Lung (tissue), 12 donors: ENCODE measurements around the gene MDM1. TPM values are rescaled to one million over a fixed set of nuclear protein-coding genes. Genes with fewer than 3 reads are reported as not detected.

ENCODE experiments used
- ATAC-seq: fragments of 200-7000 bp; cut with Tn5 transposase; one replicate; pipeline ENCODE4 v1.9.1; 2020; ENCODE audit warnings: moderate number of reproducible peaks; ENCODE audit not compliant: insufficient read depth, low FRiP score
- DNase-seq, 3 donors: peaks; one replicate each; pipeline ENCODE4 v3.0.0-alpha.2; 2013 to 2017
- H3K27ac ChIP-seq, 2 donors: one replicate each; pipeline ENCODE4 v1.5.1; 2013; ENCODE audit warnings: mild to moderate bottlenecking in 2 of 2, moderate library complexity in 2 of 2, control low read depth in 1 of 2, inconsistent platforms in 1 of 2, low read depth in 1 of 2, low read length in 1 of 2
- H3K27me3 ChIP-seq, 3 donors: one replicate each; pipeline ENCODE4 v1.5.1; 2013; ENCODE audit warnings: low read length in 2 of 3; ENCODE audit not compliant: control insufficient read depth in 3 of 3, insufficient read depth in 3 of 3
- H3K36me3 ChIP-seq, 4 donors: one replicate each; pipeline ENCODE4 v1.5.1; 2013; ENCODE audit warnings: low read length in 4 of 4, mild to moderate bottlenecking in 1 of 4, moderate library complexity in 1 of 4; ENCODE audit not compliant: control insufficient read depth in 4 of 4, insufficient read depth in 4 of 4
- H3K4me1 ChIP-seq, 5 donors: one replicate each; pipeline ENCODE4 v1.5.1; 2013; ENCODE audit warnings: low read length in 5 of 5, mild to moderate bottlenecking in 2 of 5, moderate library complexity in 1 of 5; ENCODE audit not compliant: control insufficient read depth in 5 of 5, insufficient read depth in 5 of 5
- H3K4me3 ChIP-seq: one replicate; pipeline ENCODE4 v1.5.1; 2013; ENCODE audit warnings: mild to moderate bottlenecking, control low read depth, moderate library complexity
- H3K9ac ChIP-seq, 2 donors: one replicate each; pipeline ENCODE4 v1.5.1; 2013; ENCODE audit warnings: low read length in 2 of 2, control low read depth in 1 of 2; ENCODE audit not compliant: insufficient read depth in 1 of 2
- H3K9me3 ChIP-seq, 4 donors: one replicate each; pipeline ENCODE4 v1.5.1; 2013; ENCODE audit warnings: low read length in 3 of 4, mild to moderate bottlenecking in 1 of 4, moderate library complexity in 1 of 4; ENCODE audit not compliant: control insufficient read depth in 4 of 4, insufficient read depth in 3 of 4
- WGBS, 2 donors: extraction: QIAGEN DNeasy Blood & Tissue Kit; methylation state at CpG; one replicate each; pipeline ENCODE4 v1.1.7; 2013; 5-methylcytosine and 5-hydroxymethylcytosine counted together
- polyA plus RNA-seq, 2 donors: library from polyadenylated mRNA; stranded (reverse); fragments of 200-250 nt; gene quantifications; one replicate each; pipeline ENCODE4 v1.2.1, GENCODE V29; 2013
- total RNA-seq, 2 donors: library from RNA; depleted of rRNA in 1 of 2; stranded (reverse); fragments of >200 nt in 1 of 2; gene quantifications; one replicate each; pipeline ENCODE4 v1.2.1, GENCODE V29; 2014 to 2021
- TF ChIP-seq, protein P1 (sequence below): IDR thresholded peaks from 2 replicates; pipeline ENCODE4 v1.5.1; 2012; ENCODE audit warnings: mild to moderate bottlenecking; ENCODE audit errors: control extremely low read depth, extremely low read depth
- donor health status: control.
- donor health status: control.
- donor health status: Bipolar disorder and iron deficiency.
- donor health status: healthy.
- donor health status: DM: yes; HTN: yes; CAD: no.

Gene MDM1
- total and polyA plus RNA-seq, 4 donors = 6.7 to 29.7 (median 12.4) TPM

DNA sequence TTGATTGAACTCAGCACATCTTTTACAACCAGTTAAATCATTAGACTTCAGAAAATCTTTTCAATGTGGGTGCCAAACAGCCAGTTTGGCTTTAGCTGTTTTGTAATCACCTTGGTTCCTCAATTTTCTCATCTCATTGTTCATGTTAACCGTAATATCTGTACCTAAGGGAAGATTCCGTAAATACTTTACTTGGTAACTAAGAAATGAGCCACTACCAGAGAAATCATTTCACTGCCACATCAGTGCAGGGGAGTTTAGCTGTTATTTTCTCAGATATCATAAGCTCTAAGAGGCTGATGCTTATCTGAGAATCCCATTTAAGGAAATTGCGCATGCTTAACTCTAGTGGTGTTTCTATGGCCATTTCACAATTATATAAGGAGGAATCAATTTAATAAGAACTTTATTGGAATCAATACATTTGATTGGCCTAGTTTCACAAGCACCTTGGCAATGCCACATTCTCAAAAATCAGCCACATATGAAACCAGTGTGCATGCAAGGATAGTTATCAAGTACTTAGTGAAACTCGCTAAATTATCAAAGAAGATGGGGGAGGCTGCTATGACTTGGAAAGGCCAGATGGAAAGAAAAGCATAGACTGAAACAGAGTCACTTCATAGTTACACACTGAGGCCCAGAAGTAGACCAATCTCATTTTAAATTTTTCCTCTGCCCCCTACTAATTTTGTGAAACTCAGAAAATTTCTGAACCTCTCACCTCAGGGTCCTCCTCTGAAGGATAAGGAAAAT is 50.7 kb downstream of the MDM1 start:
- Histone ChIP-seq H3K36me3 (no peaks in the 10 kb centered on the region), H3K9ac (no peak overlapping the region), H3K4me3 (no peak overlapping the region), H3K27ac (no peak overlapping the region), H3K27me3 (no peaks in the 10 kb centered on the region), H3K4me1 (peaks cover 0 to 8% (median 0%) of the 10 kb centered on the region in 5 donors), H3K9me3 (no peaks in the 10 kb centered on the region)
- TF ChIP-seq, protein P1, sequence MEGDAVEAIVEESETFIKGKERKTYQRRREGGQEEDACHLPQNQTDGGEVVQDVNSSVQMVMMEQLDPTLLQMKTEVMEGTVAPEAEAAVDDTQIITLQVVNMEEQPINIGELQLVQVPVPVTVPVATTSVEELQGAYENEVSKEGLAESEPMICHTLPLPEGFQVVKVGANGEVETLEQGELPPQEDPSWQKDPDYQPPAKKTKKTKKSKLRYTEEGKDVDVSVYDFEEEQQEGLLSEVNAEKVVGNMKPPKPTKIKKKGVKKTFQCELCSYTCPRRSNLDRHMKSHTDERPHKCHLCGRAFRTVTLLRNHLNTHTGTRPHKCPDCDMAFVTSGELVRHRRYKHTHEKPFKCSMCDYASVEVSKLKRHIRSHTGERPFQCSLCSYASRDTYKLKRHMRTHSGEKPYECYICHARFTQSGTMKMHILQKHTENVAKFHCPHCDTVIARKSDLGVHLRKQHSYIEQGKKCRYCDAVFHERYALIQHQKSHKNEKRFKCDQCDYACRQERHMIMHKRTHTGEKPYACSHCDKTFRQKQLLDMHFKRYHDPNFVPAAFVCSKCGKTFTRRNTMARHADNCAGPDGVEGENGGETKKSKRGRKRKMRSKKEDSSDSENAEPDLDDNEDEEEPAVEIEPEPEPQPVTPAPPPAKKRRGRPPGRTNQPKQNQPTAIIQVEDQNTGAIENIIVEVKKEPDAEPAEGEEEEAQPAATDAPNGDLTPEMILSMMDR = no peak
- ATAC-seq (no peak), DNase-seq (no peak)
- 72 to 88% methylated on average over 4 of the region's 4 CpGs for WGBS, 2 donors

DNA sequence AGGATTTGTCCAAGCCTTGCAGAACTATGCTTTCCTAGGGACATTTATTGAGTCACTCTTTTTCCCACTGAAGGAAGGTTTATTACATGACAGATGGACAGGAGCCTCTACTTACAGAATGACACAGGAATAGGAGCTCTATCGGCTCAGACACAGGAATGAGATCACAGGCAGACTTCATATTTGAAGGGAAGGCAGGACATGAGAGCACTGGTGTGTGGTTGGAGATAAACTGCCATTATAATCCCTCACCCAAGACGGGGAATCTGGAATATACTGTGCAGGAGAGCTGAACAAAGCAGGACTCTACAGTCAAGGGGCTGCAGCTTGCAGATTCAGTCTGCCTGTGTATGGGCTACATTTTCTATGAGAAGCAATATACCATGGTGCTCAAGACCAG is 51.9 kb downstream of the MDM1 start:
- Histone ChIP-seq H3K36me3 (no peaks in the 10 kb centered on the region), H3K9ac (no peak overlapping the region), H3K9me3 (no peaks in the 10 kb centered on the region), H3K27ac (no peak overlapping the region), H3K27me3 (no peaks in the 10 kb centered on the region), H3K4me1 (peaks cover 0 to 8% (median 0%) of the 10 kb centered on the region in 5 donors), H3K4me3 (no peak overlapping the region)
- DNase-seq = no peak
- TF ChIP-seq, protein P1 = no peak
- ATAC-seq = no peak
- 86% methylated on average over 2 of the region's 2 CpGs for WGBS, 2 donors

DNA sequence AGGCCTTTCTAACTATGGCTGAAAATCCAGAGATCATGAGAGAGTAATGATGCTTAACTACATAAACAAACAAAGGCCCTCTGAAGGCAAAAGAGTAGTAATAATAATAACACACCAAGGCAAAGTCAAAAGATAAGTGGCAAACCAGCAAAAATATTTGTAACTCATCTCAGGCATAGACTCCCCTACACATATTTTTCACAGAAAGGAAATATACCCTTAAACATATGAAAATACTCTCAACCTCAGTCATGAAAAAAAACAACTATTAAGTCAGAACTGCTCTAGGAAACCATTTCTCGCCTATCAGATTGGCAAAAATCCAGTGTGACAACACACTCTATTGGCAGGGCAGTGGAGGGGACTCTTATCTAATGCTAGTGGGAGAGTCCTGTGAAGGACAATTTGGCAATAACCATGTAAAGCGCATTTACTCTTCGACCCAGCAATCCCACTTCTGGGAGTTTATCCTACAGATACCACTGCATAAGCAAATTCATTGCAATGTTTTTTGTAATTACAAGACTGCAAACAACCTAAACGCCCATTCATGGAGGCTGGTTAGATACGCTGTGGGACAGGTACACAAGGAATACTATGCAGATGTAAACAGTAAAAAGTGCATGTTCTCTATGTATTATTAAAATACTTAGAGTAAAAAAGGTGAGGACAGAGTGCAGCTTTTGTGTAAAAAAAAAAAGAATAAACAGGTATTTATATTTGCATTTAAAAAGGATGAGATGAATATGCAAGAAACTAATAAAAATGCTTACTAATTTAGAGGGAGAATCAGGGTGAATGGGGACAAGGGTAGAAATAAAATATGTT is 52.7 kb downstream of the MDM1 start:
- WGBS, 2 donors = 54 to 77% methylated on average over 5 of the region's 5 CpGs
- Histone ChIP-seq H3K4me3 (no peak overlapping the region), H3K9me3 (no peaks in the 10 kb centered on the region), H3K27ac (no peak overlapping the region), H3K4me1 (peaks cover 0 to 8% (median 0%) of the 10 kb centered on the region in 5 donors), H3K9ac (no peak overlapping the region), H3K27me3 (no peaks in the 10 kb centered on the region), H3K36me3 (no peaks in the 10 kb centered on the region)
- ATAC-seq (no peak), DNase-seq (peak; percentile 59 to 86 (median 84))
- TF ChIP-seq, protein P1 = no peak
